ENCODE data around the gene DNAAF2. TPM values are rescaled to one million over a fixed set of nuclear protein-coding genes. Genes with fewer than 3 reads are reported as not detected.

The DNAAF2 gene
- total and polyA plus RNA-seq, 2 of the 13 experiments (the other 11 are each of a cell fraction or from before 2014, with no cell fraction given), result 6.1 to 13.6 TPM

- TF ChIP-seq ZNF646 (CRISPR knock-in tag; IDR thresholded peaks at IDR 0.05) (no peak), POLR2A (IDR thresholded peaks at IDR 0.05; ENCODE audit: insufficient read depth in 1 of 2, low read depth in 2 of 2, low read length in 2 of 2) (peak; percentile 67 to 93), ZNF639 (CRISPR knock-in tag; conservative IDR thresholded peaks at IDR 0.05) (peak; percentile 92), ZFP82 (CRISPR knock-in tag; IDR thresholded peaks at IDR 0.05; ENCODE audit: borderline replicate concordance) (no peak; the same call in 1 of the 2 replicates), TERF1 (CRISPR knock-in tag; IDR thresholded peaks at IDR 0.05) (no peak), ZBTB44 (CRISPR knock-in tag; IDR thresholded peaks at IDR 0.05) (no peak), ZNF569 (CRISPR knock-in tag; IDR thresholded peaks at IDR 0.05; ENCODE audit: borderline replicate concordance) (no peak), HMG20B (CRISPR knock-in tag; conservative IDR thresholded peaks at IDR 0.05) (no peak; the same call in 1 of the 2 replicates), ZNF234 (CRISPR knock-in tag; conservative IDR thresholded peaks at IDR 0.05) (peak; percentile 74; the same call in 1 of the 2 replicates), ZNF224 (CRISPR knock-in tag; IDR thresholded peaks at IDR 0.05) (peak; percentile 26; the same call in 1 of the 2 replicates), ZNF589 (CRISPR knock-in tag; conservative IDR thresholded peaks at IDR 0.05) (peak; percentile 79; the same call in 1 of the 2 replicates), ZNF276 (CRISPR knock-in tag; IDR thresholded peaks at IDR 0.05; ENCODE audit: low read depth) (no peak), ZNF775 (CRISPR knock-in tag; IDR thresholded peaks at IDR 0.05; ENCODE audit: borderline replicate concordance) (no peak), CEBPB (IDR thresholded peaks at IDR 0.05; ENCODE audit: borderline replicate concordance, low read depth, low read length) (no peak), ZFP41 (CRISPR knock-in tag; IDR thresholded peaks at IDR 0.05; ENCODE audit: borderline replicate concordance) (0 out of 2 replicates have a peak, but pooled peaks have one; percentile 31)
These were observed 36.4 kb downstream of the DNAAF2 start, which contains the start of gene LRR1 (continued) for GRCh38 chr14:49598485-49599300.
